ENCODE measurements around the gene CYB5D1.
A peak's percentile ranks its signal among the peaks of the same experiment; 100 is the strongest.

Gene CYB5D1

DNA sequence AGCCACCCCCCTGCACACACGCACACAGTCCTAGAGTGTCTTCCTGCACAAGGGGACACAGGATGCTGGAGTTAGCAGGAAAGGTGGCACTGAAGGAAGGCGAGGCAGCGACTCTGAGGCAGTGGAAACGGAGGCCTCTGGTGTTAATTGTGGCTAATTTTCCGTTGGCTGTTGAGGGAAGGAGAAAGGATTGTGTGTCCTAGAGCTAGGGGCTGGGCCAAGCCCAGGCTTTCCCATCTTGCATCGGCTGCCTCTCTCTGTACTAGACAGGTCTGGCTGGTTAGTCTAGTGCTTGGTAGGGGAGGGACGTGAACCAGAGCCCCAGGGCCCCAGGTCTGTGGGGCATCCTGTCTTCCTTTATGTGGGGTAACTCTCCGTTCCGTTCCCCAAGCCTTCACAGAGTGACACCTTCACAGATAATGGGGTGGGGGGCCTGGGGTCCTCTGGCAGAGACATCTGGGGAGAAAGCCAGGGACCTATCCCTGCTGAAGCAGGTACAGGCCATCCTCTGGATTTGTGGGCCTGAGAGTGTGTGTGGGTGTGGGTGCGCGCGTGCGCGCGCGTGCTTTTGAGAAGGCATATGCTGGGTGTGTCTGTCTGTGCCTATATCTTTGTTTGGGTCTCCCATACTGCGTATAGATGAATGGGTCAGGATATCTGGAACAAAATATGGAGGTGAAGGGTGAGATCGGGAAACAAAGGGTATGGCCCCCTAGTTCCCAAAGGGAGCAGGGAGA lies 30.5 kb downstream of the CYB5D1 start, which contains the start of gene CHD3:
CHD3 (plus strand) TSS at position 606 of the 737 bp plus-strand sequence. CDS start 212 bp downstream, outside the sequence.
- DNase-seq: peak; percentile 61

DNA sequence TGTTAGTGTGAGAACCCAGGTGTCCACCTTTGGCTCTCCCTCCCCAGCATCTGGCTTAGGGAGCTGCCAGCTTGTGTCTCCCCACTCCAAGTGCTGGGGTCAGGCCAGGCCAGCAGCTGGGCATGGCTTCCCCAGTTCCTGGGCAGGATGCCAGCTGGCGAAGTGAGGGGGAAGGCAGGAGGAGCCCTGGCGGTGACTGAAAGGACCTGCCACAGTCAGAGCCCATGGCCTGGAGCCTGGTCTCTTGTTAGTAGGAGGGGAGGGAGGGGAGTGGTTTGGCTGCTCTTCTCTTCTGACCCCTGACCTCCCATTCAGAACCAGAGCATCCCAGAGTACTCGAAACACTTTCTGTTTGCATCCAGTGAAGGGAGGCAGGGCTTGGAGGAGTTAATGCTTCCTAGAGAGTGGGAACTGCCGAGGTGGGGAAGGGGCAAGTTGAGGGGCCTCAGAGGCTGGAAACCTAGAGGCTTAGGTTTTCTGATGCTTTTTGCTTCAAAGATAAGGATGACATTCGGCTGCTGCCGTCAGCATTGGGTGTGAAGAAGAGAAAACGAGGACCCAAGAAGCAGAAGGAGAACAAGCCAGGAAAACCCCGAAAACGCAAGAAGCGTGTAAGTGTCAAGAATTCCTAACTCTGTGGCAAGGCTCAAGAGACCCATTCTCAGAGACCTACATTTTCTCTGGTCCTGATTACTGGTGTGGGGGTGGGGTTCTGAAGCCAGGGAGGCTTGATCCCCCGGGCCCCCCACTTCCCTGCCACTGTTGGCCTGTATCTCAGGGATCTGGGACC lies 31.6 kb downstream of the CYB5D1 start:
- peak; percentile 35 for DNase-seq

GRCh38 chr17:7893187-7893880 lies 35.5 kb downstream of the CYB5D1 start:
- no peak for DNase-seq

- DNase-seq: no peak
These were observed 36.4 kb downstream of the CYB5D1 start for GRCh38 chr17:7894226-7894625.

DNA sequence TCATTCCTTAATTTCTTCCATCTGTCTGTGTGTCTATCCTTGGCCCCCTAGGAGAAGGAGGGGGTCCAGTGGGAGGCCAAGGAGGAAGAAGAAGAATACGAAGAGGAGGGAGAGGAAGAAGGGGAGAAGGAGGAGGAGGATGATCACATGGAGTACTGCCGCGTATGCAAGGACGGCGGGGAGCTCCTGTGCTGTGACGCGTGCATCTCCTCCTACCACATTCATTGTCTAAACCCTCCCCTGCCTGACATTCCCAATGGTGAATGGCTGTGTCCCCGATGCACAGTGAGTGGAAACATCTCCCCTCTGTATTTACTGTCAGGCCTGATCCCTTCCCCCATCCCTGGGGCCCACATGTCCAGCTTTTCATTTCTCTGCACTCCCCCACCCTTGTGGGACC lies 37.1 kb downstream of the CYB5D1 start:
- no peak for DNase-seq

GRCh38 chr17:7897090-7897489 lies 39.3 kb downstream of the CYB5D1 start:
- DNase-seq: no peak

GRCh38 chr17:7897773-7898172 lies 40.0 kb downstream of the CYB5D1 start:
- peak; percentile 25 for DNase-seq

DNA sequence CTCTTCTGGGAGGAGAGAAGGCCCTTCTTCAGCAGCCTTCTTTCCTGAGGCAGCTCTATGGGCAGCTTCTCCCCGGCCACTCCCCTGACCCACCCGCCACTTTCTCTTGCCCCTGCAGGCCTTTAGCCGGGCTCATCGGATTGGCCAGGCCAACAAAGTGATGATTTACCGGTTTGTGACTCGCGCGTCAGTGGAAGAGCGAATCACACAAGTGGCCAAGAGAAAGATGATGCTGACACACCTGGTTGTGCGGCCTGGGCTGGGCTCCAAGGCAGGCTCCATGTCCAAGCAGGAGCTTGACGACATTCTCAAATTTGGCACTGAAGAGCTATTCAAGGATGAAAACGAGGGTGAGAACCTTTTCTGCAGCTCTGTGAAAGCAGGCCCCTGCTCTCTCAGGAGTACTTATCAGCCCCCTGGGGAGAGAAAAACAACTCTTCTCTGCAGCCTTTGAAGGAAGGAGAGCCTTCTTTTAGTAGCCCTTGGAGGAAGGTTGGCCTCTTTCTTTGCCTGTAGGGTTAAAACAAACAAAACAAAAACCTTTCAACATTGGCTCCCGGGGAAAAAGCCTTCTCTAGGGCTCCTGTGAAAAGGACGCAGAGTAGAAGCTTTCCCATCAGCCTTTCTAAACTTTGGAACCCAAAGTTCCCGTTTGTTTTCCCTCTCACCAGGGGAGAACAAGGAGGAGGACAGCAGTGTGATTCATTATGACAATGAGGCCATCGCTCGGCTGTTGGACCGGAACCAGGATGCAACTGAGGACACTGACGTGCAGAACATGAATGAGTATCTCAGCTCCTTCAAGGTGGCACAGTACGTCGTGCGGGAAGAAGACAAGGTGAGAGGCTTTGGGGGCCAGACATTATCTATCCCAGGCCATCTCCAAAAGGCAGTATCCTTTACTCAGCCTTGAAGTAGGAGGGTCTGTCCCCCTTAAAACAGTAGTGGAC lies 45.6 kb downstream of the CYB5D1 start:
- no peak for DNase-seq

DNA sequence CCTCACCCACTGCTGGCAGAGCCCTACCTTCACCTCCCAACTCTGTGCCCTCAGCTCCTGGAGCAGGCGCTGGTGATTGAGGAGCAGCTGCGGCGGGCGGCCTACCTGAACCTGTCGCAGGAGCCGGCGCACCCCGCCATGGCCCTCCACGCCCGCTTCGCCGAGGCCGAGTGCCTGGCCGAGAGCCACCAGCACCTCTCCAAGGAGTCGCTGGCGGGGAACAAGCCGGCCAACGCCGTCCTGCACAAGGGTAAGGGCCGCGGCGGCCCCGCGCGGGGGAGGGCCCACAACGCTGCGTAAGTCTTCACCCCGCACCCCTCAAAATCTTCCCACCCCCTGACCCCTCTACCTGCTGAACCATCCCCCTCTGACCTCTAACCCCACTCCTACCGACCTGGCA lies 51.3 kb downstream of the CYB5D1 start:
- no peak for DNase-seq

- no peak for DNase-seq
These were observed 52.5 kb downstream of the CYB5D1 start for GRCh38 chr17:7910281-7910680.

DNA sequence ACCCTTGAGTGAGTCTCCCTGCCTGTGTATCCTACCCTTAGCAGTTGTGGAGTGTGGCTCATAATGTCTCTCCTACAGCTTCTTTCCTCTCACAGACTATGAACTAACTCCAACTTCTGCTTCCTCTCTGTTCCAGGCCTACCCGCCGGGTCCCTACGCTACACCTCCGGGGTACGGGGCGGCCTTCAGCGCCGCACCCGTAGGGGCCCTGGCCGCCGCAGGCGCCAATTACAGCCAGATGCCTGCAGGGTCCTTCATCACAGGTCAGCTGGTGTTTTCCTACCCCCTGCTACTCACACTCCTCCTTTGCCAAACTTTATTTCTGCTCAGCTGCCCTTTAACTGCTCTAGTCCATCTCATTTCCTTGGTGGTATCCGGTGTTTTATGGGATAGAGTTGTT lies 52.9 kb downstream of the CYB5D1 start:
- no peak for DNase-seq

DNA sequence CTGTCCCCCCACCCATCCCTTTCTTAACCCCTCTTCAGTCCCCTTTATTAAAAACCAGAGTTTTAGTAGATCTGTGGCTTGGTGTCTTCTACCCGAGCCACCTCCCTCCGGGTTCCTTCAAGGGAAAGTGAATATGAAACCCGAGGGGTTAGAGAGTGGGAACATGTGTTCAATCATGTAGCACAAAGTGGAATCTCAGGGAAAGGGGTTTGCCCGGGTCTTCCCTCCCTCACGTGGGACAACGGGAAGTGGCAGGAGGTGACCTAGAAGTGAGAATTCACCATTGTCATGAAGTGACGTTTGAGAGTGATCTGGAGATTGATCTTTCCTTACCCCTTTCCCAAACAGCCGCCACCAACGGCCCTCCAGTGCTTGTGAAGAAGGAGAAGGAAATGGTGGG lies 53.3 kb downstream of the CYB5D1 start:
- no peak for DNase-seq

Data from stimulated activated CD4-positive, alpha-beta T cell treated with anti-CD3 and anti-CD28 coated beads, Interleukin-4, amount 100 ng/mL, for 24 hours (primary cell).